ENCODE results near the gene OPCML.

Gene OPCML

DNA sequence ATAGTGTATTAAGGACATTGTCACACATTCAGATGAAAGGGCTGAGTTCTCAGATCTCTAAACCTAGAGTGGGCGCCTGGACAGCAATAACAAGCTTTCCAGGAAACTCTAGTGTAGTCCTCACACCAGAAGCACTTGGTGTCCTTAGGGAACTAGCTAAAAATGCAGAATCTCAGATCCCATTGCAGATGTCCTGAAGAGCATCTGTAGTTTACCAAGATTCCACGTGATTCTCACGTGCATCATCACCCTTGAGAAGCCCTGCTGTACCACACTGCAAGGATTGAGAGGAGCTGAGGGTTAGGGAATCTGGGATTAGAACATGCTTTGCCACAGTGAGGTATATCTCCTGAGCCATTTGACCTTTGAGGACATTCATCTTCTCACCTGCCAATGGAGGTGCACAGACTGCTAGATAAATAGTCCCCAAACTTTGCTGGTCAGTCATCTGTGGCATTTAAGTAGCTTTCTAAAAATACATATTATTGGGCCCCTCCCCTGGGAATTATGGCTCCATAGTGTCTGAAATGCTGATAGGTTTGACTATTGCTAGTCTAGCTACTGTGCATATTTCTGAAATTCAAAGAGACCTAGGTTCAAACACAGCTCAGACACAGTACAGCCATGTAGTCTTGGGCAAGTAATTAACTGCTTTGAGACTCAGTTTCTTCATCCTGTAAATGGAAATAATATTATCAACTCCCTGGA is 1068.9 kb downstream of the OPCML start:
- Histone ChIP-seq H3K36me3 (ENCODE audit: insufficient read depth, low read length) (no peaks in the 10 kb centered on the region), H3K27me3 (ENCODE audit: insufficient read depth, low read length) (no peaks in the 10 kb centered on the region), H3K4me3 (ENCODE audit: low read length) (no peak overlapping the region), H3K4me1 (ENCODE audit: insufficient read depth, low read length) (no peaks in the 10 kb centered on the region), H3K9me3 (ENCODE audit: low read length) (no peaks in the 10 kb centered on the region), H2AFZ (ENCODE audit: low read depth, low read length) (no peak overlapping the region)

- Histone ChIP-seq H3K9me3 (ENCODE audit: low read length) (no peaks in the 10 kb centered on the region), H2AFZ (ENCODE audit: low read depth, low read length) (no peak overlapping the region), H3K4me1 (ENCODE audit: insufficient read depth, low read length) (peaks cover 21% of the 10 kb centered on the region), H3K4me3 (ENCODE audit: low read length) (no peak overlapping the region), H3K36me3 (ENCODE audit: insufficient read depth, low read length) (no peaks in the 10 kb centered on the region), H3K27me3 (ENCODE audit: insufficient read depth, low read length) (no peaks in the 10 kb centered on the region)
Measured at GRCh38 chr11:132459736-132460135, 1072.6 kb downstream of the OPCML start.

- Histone ChIP-seq H3K4me3 (ENCODE audit: low read length) (no peak overlapping the region), H3K4me1 (ENCODE audit: insufficient read depth, low read length) (peaks cover 33% of the 10 kb centered on the region), H2AFZ (ENCODE audit: low read depth, low read length) (no peak overlapping the region), H3K36me3 (ENCODE audit: insufficient read depth, low read length) (no peaks in the 10 kb centered on the region), H3K27me3 (ENCODE audit: insufficient read depth, low read length) (no peaks in the 10 kb centered on the region), H3K9me3 (ENCODE audit: low read length) (no peaks in the 10 kb centered on the region)
Measured at GRCh38 chr11:132457445-132457844, 1074.9 kb downstream of the OPCML start.

DNA sequence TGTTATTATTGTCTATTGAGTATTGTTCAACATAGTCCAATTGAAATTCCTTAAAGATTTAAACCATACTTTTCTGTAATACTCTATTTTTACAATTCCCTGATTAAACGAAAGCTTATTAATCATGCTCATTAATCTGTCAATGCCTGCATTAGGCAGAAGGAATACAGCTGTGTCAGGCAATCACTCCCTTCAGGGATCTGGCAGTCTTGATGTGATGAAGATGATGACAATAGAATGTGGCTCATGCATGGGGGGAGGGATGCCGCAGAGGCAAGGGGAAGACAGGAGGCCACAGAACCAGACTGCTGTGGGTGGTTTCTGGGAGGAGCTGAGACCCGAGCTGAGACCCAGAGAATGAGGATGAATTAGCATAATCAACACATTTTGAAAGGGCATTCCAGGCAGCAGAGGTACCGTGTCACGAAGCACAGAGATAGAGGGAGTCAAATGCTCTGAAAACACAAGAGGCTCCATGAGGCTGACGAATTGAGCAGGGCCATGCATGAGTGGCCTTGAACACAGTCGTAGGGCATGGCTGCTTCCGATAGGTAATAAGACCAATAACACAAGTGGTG is 1075.5 kb downstream of the OPCML start:
- H3K4me3 ChIP-seq (ENCODE audit: low read length), result no peak overlapping the region
- H3K27me3 ChIP-seq (ENCODE audit: insufficient read depth, low read length), result no peaks in the 10 kb centered on the region
- H3K9me3 ChIP-seq (ENCODE audit: low read length), result no peaks in the 10 kb centered on the region
- H3K4me1 ChIP-seq (ENCODE audit: insufficient read depth, low read length), result peaks cover 39% of the 10 kb centered on the region
- no peaks in the 10 kb centered on the region for H3K36me3 ChIP-seq (ENCODE audit: insufficient read depth, low read length)
- H2AFZ ChIP-seq (ENCODE audit: low read depth, low read length), result no peak overlapping the region

DNA sequence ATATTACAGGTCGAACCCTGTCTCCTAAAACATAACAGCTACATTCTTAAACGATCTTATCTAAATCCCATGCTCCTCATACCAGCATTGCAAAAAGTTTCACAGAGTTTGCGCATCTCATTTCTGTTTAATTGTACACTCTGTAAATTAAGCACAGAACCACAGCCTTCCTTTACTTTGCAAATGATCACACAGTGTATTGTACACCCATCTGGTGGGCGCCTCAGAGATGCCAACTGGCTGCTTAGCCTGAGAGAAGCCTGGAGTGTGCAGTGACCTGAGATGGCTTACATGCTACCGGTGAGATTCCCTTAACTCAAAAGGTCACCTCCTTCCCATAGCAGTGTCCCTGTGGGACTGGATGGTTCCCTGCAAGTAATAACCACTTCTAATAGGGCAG is 1077.3 kb downstream of the OPCML start:
- H3K9me3 ChIP-seq (ENCODE audit: low read length), result no peaks in the 10 kb centered on the region
- H2AFZ ChIP-seq (ENCODE audit: low read depth, low read length), result no peak overlapping the region
- no peaks in the 10 kb centered on the region for H3K36me3 ChIP-seq (ENCODE audit: insufficient read depth, low read length)
- no peak overlapping the region for H3K4me3 ChIP-seq (ENCODE audit: low read length)
- H3K4me1 ChIP-seq (ENCODE audit: insufficient read depth, low read length), result peaks cover 53% of the 10 kb centered on the region
- no peaks in the 10 kb centered on the region for H3K27me3 ChIP-seq (ENCODE audit: insufficient read depth, low read length)

DNA sequence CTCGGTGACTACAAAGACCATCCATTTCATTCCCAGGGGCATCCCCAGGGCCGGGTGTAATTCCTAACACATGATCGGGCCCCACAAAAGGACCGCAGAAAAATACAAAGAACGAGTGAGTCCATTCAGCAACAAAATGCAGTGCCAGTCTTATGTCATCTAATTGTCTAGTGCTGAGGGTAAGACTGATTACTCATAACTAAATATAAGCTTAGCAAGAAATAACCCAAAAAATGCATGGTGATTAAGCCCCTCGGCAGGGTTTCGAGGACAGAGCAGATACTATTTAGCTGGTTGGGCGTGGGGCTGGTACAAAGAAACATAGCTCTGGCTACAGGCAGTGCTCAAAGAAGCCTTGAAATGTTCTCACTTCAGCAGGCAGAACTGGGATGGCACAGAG is 1078.9 kb downstream of the OPCML start:
- no peak overlapping the region for H2AFZ ChIP-seq (ENCODE audit: low read depth, low read length)
- no peaks in the 10 kb centered on the region for H3K36me3 ChIP-seq (ENCODE audit: insufficient read depth, low read length)
- no peaks in the 10 kb centered on the region for H3K27me3 ChIP-seq (ENCODE audit: insufficient read depth, low read length)
- H3K9me3 ChIP-seq (ENCODE audit: low read length), result no peaks in the 10 kb centered on the region
- H3K4me3 ChIP-seq (ENCODE audit: low read length), result no peak overlapping the region
- peaks cover 53% of the 10 kb centered on the region for H3K4me1 ChIP-seq (ENCODE audit: insufficient read depth, low read length)

- H3K4me1 ChIP-seq (ENCODE audit: insufficient read depth, low read length), result peaks cover 50% of the 10 kb centered on the region
- H3K27me3 ChIP-seq (ENCODE audit: insufficient read depth, low read length), result no peaks in the 10 kb centered on the region
- H3K36me3 ChIP-seq (ENCODE audit: insufficient read depth, low read length), result no peaks in the 10 kb centered on the region
- H3K4me3 ChIP-seq (ENCODE audit: low read length), result no peak overlapping the region
- no peaks in the 10 kb centered on the region for H3K9me3 ChIP-seq (ENCODE audit: low read length)
- H2AFZ ChIP-seq (ENCODE audit: low read depth, low read length), result no peak overlapping the region
Measured at GRCh38 chr11:132452616-132453015, 1079.7 kb downstream of the OPCML start.

- H2AFZ ChIP-seq (ENCODE audit: low read depth, low read length), result no peak overlapping the region
- no peaks in the 10 kb centered on the region for H3K36me3 ChIP-seq (ENCODE audit: insufficient read depth, low read length)
- no peaks in the 10 kb centered on the region for H3K27me3 ChIP-seq (ENCODE audit: insufficient read depth, low read length)
- H3K9me3 ChIP-seq (ENCODE audit: low read length), result no peaks in the 10 kb centered on the region
- H3K4me1 ChIP-seq (ENCODE audit: insufficient read depth, low read length), result peaks cover 45% of the 10 kb centered on the region
- H3K4me3 ChIP-seq (ENCODE audit: low read length), result no peak overlapping the region
Measured at GRCh38 chr11:132451942-132452601, 1080.2 kb downstream of the OPCML start.

- Histone ChIP-seq H3K9me3 (ENCODE audit: low read length) (no peaks in the 10 kb centered on the region), H3K27me3 (ENCODE audit: insufficient read depth, low read length) (no peaks in the 10 kb centered on the region), H3K36me3 (ENCODE audit: insufficient read depth, low read length) (no peaks in the 10 kb centered on the region), H3K4me1 (ENCODE audit: insufficient read depth, low read length) (peaks cover 32% of the 10 kb centered on the region), H3K4me3 (ENCODE audit: low read length) (no peak overlapping the region), H2AFZ (ENCODE audit: low read depth, low read length) (no peak overlapping the region)
Measured at GRCh38 chr11:132450631-132451030, 1081.7 kb downstream of the OPCML start.

DNA sequence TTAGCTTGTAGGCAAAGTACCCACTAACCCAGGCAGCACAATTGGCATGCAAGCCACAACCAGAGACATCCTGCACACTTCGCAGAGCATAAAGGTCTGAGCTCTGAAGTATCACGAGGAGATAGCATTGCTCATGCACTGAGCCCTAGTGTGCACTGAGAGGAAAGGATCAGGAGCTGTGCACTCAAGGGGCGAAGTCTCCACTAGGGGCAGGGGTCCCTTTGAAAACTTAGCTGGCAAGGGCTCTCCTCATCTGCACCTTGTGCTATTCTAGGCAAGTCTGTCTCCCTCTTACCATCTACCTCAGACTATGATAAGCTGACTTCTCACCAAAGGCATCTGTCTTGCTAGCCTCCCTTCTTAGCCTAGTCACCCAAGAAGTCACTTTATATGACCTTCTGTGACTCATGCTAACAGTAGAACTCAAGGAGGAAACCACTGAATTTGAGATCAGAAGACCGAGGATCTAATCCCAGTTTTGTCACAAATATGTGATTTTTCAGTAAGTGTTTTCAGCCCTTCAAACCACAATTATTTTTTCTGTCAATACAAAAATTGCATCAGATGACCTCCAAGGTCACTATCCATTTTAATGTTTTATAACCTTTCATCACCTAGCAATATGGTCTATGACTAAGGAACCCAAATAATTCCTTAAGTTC is 1083.8 kb downstream of the OPCML start:
- no peak overlapping the region for H3K4me3 ChIP-seq (ENCODE audit: low read length)
- no peak overlapping the region for H2AFZ ChIP-seq (ENCODE audit: low read depth, low read length)
- H3K27me3 ChIP-seq (ENCODE audit: insufficient read depth, low read length), result no peaks in the 10 kb centered on the region
- no peaks in the 10 kb centered on the region for H3K36me3 ChIP-seq (ENCODE audit: insufficient read depth, low read length)
- no peaks in the 10 kb centered on the region for H3K9me3 ChIP-seq (ENCODE audit: low read length)
- peaks cover 30% of the 10 kb centered on the region for H3K4me1 ChIP-seq (ENCODE audit: insufficient read depth, low read length)

DNA sequence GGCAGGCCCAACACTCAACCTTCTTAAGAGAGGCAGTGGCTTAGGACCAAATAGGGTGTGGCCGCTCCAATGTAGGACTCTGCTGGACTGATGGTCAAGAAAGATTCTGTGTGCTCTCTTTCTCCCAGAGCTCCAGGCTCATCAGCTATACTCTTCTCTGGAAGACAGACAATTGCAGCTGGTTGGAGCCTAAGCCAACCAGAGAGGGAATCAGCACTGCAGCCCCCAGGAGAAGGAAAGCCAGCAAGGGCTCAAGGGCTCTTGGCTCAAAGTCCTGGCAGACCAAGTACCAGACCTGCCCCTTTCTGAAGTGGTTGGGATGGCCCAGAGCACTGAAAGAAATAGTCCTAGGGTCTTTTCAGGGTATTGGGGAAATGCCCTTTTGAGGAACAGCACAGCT is 1084.5 kb downstream of the OPCML start:
- Histone ChIP-seq H3K9me3 (ENCODE audit: low read length) (no peaks in the 10 kb centered on the region), H3K36me3 (ENCODE audit: insufficient read depth, low read length) (no peaks in the 10 kb centered on the region), H2AFZ (ENCODE audit: low read depth, low read length) (no peak overlapping the region), H3K27me3 (ENCODE audit: insufficient read depth, low read length) (no peaks in the 10 kb centered on the region), H3K4me1 (ENCODE audit: insufficient read depth, low read length) (peaks cover 23% of the 10 kb centered on the region), H3K4me3 (ENCODE audit: low read length) (no peak overlapping the region)

DNA sequence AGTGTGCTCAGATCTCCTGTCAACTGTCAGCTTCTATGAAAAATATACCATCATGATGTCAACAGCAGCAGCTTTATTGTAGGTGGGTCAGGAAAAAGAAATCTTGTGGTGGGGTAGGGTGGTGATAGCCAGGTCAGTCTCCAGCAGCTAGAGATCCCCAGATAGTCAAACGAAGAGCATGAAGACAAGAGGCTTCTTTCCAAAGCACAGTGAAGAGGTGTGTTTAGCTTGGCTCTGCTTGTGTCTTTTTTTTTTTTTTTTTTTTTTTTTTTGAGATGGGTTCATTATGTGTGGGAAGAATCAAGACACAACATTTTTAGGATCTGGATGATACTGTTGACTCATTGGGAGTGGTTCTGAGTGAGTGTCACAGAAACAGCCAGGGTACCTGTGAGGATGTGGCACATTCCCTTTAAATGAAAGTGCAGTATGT is 1086.4 kb downstream of the OPCML start:
- Histone ChIP-seq H3K36me3 (ENCODE audit: insufficient read depth, low read length) (no peaks in the 10 kb centered on the region), H3K9me3 (ENCODE audit: low read length) (no peaks in the 10 kb centered on the region), H2AFZ (ENCODE audit: low read depth, low read length) (no peak overlapping the region), H3K4me3 (ENCODE audit: low read length) (no peak overlapping the region), H3K4me1 (ENCODE audit: insufficient read depth, low read length) (peaks cover 4% of the 10 kb centered on the region), H3K27me3 (ENCODE audit: insufficient read depth, low read length) (no peaks in the 10 kb centered on the region)

DNA sequence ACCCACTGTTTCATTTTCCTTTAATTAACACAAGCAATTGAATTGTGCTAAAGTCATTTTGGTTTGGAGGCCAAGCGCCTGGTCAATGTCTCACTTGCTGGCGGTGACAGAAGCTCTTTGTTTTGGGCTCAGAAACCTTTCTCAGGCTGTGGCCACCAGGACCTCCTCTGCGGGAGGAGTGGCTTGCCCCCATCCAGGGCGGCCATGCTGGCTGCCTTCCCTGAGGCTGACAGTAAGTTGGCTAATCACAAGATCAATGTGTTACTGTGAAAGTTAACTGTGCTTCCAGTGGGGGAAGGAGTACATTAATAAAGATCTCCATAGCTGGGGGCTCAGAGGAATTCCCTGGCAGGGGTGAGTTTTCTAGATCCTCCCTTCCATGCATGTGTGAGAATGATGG is 1087.4 kb downstream of the OPCML start:
- Histone ChIP-seq H3K9me3 (ENCODE audit: low read length) (no peaks in the 10 kb centered on the region), H3K36me3 (ENCODE audit: insufficient read depth, low read length) (no peaks in the 10 kb centered on the region), H2AFZ (ENCODE audit: low read depth, low read length) (no peak overlapping the region), H3K27me3 (ENCODE audit: insufficient read depth, low read length) (no peaks in the 10 kb centered on the region), H3K4me3 (ENCODE audit: low read length) (no peak overlapping the region), H3K4me1 (ENCODE audit: insufficient read depth, low read length) (no peaks in the 10 kb centered on the region)

Measured in neuron (in vitro differentiated cells).